ENCODE data around the gene SMIM44. TPM values are rescaled to one million over a fixed set of nuclear protein-coding genes. Genes with fewer than 3 reads are reported as not detected.
A peak's percentile ranks its signal among the peaks of the same experiment; 100 is the strongest.

Gene SMIM44
- total RNA-seq, 1 donor from 2014 or later = not detected

GRCh38 chr19:3477506-3477905, 5.7 kb downstream of the SMIM44 start:
- DNase-seq (ENCODE audit: low read depth) = no peak

DNA sequence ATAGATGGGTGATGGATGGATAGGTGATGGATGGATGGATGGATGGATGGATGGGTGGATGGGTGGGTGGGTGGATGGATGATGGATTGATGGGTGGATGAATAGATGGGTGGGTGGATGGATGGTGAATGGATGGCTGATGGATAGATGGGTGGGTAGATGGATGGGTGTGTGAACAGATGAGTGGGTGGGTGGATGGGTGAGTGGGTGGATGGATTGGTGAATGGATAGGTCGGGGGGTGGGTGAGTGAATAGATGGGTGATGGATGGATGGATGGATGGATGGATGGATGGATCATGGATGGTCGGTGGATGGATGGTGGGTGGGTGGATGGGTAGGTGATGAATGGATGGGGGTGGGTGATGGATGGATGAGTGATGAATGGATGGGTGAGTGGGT, 6.4 kb downstream of the SMIM44 start:
- no peak for DNase-seq (ENCODE audit: low read depth)

DNA sequence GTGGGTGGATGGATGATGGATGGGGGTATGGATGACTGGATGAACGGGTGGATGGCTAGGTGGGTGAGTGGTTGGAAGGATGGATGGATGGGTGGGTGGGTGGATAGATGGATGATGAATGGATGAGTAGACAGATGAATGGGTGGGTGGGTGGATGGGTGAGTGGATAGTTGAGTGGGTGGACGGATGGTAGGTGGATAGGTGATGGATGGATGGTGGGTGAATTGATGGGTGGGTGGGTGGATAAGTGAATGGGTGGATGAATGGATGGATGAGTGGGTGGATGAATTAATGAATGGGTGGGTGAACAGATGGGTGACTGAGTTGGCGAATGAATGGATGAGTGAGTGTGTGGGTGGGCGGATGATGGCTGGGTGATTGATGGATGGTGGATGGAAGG, 7.8 kb downstream of the SMIM44 start:
- DNase-seq (ENCODE audit: low read depth) = no peak

DNA sequence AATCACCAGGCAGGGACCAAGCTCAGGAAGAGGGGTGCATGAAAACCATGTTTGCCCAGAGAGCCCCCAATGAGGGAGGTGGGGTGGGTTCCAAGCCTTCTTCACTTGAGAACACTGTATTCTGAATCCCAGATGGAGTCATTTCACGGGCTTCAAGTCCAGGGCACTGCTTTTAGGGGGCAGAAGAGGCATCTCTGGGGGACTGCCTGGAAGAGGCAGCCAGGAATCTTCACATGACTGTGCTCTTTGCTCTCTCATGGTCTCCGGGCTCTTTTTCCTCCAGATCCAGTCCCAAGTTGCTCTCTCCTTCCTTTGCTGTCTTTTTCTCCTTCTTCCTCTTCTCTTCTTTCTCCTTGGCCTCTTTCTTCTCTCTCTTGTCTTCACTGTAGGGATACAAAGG, 8.6 kb downstream of the SMIM44 start:
- no peak for DNase-seq (ENCODE audit: low read depth)

DNA sequence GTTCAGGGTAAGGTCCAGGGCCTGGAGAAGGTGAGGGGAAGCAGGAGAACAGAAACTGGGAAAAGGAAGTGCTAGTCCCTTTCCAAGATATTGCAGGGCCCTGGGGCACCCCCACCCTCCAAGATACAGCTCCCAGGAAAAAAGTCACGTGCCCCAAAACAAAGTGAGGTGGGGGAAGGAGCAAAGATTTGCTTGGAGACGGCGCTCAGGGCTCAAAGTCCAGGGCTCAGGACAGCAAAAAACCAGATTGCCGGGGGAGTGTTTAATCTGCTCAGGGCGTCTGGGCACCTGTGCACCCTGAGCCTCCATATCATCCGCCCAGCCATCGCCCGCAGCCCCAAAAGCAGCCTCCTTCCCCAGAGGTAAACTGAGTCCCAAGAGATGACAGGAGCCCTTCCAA, 9.2 kb downstream of the SMIM44 start:
- no peak for DNase-seq (ENCODE audit: low read depth)

DNA sequence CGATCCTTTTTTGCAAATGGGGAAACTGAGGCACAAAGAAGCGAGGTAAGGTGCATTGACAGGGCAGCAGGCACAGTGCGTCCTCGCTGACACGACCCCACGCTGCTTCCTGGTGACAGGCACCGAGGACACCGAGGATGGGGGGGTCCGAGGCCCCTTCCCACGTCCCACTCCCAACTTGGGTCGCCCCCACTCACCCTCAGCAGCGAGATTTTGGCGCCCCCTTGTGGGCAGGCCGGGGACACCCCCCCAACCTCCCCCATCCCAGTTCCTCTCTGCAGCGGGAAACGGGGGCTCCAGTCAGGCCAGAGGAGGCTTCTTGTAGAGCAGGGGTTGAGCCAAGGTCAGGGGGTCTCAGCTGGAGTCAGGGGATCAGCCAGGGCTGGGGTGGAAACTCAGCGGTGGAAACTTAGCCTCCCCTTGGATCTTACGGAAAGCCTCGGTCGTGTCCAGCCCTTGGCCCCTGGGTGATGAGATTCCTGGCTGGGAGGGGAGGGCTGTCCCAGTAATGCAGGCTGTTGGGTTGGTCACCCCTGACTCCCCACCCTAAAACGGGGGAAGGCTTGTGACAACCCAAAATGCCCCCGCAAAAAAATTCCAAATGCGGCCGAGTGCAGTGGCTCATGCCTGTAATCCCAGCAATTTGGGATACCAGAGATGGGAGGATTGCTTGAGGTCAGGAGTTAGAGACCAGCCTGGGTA, 11.1 kb downstream of the SMIM44 start:
- no peak for DNase-seq (ENCODE audit: low read depth)

DNA sequence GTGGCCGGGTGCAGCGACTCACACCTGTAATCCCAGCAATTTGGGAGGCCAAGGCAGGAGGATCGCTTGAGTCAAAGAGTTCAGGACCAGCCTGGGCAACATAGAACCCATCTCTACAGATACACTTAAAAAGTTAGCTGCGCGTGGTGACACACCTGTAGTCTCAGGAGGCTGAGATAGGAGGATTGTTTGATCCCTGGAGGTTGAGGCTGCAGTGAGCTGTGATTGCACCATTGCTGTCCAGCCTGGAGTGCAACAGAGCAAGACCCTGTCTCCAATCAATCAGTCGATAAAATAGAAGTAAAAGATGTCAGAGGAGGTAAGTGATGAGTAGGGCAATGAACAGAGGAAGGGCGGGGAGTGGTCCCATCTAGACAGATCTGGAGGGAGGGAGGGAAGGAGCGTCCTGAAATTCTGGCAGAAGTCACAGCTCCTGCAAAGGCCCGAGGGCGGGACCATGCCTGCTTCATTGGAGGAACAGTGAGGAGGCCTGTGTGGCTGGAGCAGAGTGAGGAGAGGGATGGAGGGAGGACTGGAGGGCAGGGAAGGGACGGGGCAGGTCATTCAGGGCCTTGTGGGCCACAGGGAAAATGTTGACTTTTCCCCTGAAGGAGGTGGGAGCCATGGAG, 12.6 kb downstream of the SMIM44 start:
- no peak for DNase-seq (ENCODE audit: low read depth)

DNA sequence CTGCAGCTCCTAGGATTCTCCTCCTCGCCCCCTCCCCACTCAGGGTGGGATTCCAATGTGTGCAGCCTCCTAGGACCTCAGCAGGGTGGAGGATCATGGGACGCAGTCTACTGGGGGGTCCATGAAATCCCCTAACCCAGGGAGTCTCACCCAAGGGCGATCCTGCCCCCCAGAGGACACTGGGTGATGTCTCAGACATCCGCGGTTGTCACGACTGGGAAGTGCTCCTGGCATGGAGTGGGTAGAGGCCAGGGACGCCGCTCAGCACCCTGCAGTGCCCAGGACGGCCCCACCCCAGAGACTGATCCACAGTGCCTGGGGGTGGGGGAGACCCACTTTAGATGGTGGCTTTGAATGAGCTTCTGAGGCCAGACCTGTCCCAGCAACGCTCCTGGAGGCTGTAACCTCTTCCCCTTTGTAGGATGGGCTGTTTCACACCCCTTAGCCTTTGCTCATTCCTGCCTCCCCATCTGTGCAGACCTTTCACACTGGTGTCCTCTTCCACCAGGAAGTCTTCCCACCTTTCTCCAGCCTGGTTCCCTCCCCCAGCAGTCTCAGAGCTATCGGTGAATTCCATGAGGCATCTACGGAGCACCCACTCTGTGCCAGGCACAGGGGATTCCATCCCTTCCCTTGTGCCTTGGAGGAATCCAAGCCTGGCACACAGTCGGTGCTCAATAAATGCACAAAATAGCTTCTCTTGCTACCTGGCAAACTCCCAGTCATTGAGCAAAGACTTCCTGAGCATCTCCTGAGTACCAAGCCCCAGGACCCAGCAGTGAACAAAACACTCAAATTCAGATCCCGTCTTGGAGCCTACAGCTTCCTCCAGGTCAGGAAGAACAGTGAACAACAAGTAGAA, 13.4 kb downstream of the SMIM44 start:
- DNase-seq (ENCODE audit: low read depth) = no peak

DNA sequence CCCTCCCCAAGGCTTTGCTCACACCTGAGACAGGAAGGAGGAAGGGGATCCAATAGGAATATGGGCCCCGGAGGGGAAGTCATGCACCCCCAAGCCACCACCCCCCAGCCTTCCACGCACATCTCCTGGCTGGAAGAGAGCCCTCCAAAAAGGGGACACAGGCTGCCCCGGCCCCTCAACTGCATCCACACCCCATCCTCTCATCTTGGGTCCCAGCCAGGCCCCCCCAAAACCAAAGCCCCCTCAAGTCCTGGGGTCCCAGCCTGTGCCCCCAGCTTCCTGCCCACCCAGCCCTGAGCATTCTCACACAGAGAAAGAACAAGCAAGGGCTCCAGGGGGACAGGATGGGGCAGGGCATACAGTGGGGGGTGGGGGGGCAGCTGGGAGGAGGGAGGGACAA, 15.0 kb downstream of the SMIM44 start:
- no peak for DNase-seq (ENCODE audit: low read depth)

DNA sequence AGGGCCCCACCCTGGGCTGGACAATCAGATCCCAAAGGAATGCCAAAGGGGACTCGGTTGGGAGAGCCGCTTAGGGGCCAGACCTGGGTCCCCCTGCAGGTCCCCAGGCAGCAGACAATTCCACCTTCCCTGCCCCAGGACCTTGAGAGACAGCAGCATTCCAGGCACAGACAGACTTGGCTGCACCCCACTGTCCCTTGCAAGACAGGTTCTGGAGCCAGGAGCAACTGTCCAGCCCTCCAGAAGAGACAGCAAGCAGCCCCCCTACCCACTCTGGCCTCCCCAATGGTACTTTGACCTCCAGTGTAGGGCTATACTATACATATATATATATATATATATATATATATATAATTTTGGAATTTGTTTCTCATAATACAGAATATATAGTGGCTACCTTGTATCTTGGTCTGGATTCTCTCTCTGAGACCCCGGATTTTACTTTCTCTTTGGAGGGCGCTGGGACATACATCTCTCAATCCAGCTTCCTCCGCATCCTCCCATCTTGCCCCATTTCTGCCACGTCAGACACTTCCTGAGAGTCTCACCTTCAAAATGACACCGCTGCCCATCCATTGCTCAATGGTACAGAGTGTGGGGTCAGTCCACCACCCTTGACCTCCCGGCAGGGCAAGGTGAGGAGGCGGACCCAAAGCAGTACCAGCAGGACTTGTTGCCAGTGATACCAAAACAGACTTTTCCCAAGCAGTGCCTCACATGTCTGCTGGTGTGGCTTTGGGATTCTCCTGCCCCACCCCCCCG, 15.6 kb downstream of the SMIM44 start:
- DNase-seq (ENCODE audit: low read depth) = no peak

GRCh38 chr19:3466635-3467034, 16.6 kb downstream of the SMIM44 start:
- no peak for DNase-seq (ENCODE audit: low read depth)

- no peak for DNase-seq (ENCODE audit: low read depth)
Observed at GRCh38 chr19:3465552-3465951, 17.7 kb downstream of the SMIM44 start.

- no peak for DNase-seq (ENCODE audit: low read depth)
Observed at GRCh38 chr19:3464587-3465235, 18.5 kb downstream of the SMIM44 start.

GRCh38 chr19:3463714-3464586, 19.3 kb downstream of the SMIM44 start:
- no peak for DNase-seq (ENCODE audit: low read depth)

DNA sequence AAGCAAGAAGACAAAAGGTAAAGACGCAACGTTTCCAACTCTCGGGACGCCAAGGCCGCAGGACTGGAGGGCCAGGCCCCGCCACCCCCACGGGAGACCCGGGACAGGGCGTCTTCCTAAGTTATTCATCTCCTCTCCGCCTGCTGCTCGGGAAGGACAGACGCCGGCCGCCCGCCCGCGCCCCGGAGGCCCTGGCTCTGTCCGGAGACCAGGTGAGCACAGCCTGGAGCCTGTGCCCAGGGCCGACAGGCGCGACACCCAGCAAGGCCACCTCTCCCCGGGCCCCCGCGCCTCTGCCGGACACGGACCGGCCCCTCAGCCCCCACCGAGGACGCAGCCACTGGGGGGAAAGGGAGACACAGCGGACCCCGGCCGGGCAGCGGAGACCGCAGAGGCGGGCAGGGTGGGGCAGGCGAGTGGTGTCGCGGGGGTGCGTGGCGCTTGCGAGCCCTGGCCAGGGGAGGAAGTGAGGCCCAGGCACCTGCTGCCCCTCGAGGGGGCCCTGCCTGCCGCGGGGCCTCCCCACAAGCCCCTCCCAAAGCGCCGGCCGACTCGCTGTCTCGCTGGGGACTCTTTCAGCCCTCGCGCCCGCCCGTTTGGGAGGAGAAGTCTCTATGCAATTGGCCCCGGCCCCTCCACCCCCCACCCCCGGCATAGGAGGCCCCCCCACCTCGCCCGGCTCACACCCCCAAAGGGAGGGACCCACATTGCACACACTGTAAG, 20.1 kb downstream of the SMIM44 start:
- DNase-seq (ENCODE audit: low read depth) = no peak

DNA sequence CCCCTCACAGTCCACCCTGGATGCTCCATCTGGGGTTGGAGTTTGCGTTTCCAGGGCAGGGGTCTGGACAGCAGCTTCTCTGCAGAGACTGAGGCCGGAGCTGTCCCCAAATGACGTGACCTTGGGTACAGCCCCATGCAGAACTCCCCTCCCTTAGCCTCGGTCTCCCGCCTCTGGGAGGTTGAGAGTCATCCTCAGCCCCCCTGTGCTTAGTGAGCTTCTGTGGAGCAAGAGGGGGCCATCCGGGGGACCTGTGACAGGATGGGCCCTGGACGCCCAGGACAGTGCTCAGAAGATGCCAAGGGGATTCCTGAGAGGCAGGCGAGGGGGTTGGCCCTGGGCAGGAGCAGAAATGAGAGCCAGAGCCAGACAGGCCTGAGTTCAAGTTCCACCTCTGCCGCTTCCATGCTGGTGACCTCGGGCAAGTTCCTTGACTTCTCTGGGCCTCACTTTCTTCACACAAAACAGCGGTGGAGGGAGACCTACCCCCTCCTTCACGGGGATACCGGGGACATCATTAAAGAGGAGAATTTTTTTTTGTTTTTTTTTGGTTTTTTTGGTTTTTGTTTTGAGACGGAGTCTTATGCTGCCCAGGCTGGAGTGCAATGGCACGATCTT, 23.2 kb downstream of the SMIM44 start:
- no peak for DNase-seq (ENCODE audit: low read depth)

- DNase-seq (ENCODE audit: low read depth) = peak; percentile 80
Observed at GRCh38 chr19:3459089-3459881, 24.0 kb downstream of the SMIM44 start.

- no peak for DNase-seq (ENCODE audit: low read depth)
Observed at GRCh38 chr19:3458229-3459088, 24.8 kb downstream of the SMIM44 start.

Data from renal cortical epithelial cell (primary cell).